Measurements from ENCODE around the gene CHMP2B. TPM values are rescaled to one million over a fixed set of nuclear protein-coding genes. Genes with fewer than 3 reads are reported as not detected.

CHMP2B gene
- total and polyA plus RNA-seq, 4 donors = 12.6 to 49.5 (median 15.5) TPM

GRCh38 chr3:87248831-87249230 lies 21.7 kb downstream of the CHMP2B start:
- Histone ChIP-seq H3K4me3 (ENCODE audit: low read depth in 1 of 3, low read length in 3 of 3) (no peak overlapping the region), H3K9me3 (ENCODE audit: control insufficient read depth in 4 of 4, low read length in 3 of 4) (no peaks in the 10 kb centered on the region), H3K4me1 (ENCODE audit: control insufficient read depth in 4 of 4, insufficient read depth in 4 of 4, low read length in 3 of 4) (no peaks in the 10 kb centered on the region), H3K9ac (ENCODE audit: low read depth in 1 of 2, low read length in 2 of 2) (no peak overlapping the region), H3K36me3 (ENCODE audit: control insufficient read depth in 4 of 4, insufficient read depth in 3 of 4, low read depth in 1 of 4, low read length in 3 of 4) (peaks cover 0 to 20% (median 14%) of the 10 kb centered on the region in 4 donors), H3K27ac (ENCODE audit: low read depth in 1 of 2, low read length in 2 of 2) (no peak overlapping the region), H3K27me3 (ENCODE audit: control insufficient read depth in 4 of 4, insufficient read depth in 4 of 4, low read length in 3 of 4) (no peaks in the 10 kb centered on the region)
- WGBS = 95% methylated on average over 1 of the region's 1 CpG
- TF ChIP-seq NR2F2 (IDR thresholded peaks at IDR 0.05) (no peak), RAD21 (IDR thresholded peaks at IDR 0.05) (no peak), JUND (IDR thresholded peaks at IDR 0.05) (no peak), FOXA2 (IDR thresholded peaks at IDR 0.05) (no peak), FOXA1 (IDR thresholded peaks at IDR 0.05) (no peak), SP1 (IDR thresholded peaks at IDR 0.05) (no peak), HNF4G (IDR thresholded peaks at IDR 0.05) (no peak), EGR1 (IDR thresholded peaks at IDR 0.05; ENCODE audit: low read depth in 2 of 2) (no peak), TAF1 (conservative IDR thresholded peaks at IDR 0.05) (no peak), YY1 (IDR thresholded peaks at IDR 0.05) (no peak)
- TF ChIP-seq, protein P1, sequence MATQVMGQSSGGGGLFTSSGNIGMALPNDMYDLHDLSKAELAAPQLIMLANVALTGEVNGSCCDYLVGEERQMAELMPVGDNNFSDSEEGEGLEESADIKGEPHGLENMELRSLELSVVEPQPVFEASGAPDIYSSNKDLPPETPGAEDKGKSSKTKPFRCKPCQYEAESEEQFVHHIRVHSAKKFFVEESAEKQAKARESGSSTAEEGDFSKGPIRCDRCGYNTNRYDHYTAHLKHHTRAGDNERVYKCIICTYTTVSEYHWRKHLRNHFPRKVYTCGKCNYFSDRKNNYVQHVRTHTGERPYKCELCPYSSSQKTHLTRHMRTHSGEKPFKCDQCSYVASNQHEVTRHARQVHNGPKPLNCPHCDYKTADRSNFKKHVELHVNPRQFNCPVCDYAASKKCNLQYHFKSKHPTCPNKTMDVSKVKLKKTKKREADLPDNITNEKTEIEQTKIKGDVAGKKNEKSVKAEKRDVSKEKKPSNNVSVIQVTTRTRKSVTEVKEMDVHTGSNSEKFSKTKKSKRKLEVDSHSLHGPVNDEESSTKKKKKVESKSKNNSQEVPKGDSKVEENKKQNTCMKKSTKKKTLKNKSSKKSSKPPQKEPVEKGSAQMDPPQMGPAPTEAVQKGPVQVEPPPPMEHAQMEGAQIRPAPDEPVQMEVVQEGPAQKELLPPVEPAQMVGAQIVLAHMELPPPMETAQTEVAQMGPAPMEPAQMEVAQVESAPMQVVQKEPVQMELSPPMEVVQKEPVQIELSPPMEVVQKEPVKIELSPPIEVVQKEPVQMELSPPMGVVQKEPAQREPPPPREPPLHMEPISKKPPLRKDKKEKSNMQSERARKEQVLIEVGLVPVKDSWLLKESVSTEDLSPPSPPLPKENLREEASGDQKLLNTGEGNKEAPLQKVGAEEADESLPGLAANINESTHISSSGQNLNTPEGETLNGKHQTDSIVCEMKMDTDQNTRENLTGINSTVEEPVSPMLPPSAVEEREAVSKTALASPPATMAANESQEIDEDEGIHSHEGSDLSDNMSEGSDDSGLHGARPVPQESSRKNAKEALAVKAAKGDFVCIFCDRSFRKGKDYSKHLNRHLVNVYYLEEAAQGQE (IDR thresholded peaks at IDR 0.05) = no peak
- TF ChIP-seq, protein P2, sequence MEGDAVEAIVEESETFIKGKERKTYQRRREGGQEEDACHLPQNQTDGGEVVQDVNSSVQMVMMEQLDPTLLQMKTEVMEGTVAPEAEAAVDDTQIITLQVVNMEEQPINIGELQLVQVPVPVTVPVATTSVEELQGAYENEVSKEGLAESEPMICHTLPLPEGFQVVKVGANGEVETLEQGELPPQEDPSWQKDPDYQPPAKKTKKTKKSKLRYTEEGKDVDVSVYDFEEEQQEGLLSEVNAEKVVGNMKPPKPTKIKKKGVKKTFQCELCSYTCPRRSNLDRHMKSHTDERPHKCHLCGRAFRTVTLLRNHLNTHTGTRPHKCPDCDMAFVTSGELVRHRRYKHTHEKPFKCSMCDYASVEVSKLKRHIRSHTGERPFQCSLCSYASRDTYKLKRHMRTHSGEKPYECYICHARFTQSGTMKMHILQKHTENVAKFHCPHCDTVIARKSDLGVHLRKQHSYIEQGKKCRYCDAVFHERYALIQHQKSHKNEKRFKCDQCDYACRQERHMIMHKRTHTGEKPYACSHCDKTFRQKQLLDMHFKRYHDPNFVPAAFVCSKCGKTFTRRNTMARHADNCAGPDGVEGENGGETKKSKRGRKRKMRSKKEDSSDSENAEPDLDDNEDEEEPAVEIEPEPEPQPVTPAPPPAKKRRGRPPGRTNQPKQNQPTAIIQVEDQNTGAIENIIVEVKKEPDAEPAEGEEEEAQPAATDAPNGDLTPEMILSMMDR (IDR thresholded peaks at IDR 0.05; ENCODE audit: low read depth, low read length, missing input control) = no peak
- TF ChIP-seq, protein P3, sequence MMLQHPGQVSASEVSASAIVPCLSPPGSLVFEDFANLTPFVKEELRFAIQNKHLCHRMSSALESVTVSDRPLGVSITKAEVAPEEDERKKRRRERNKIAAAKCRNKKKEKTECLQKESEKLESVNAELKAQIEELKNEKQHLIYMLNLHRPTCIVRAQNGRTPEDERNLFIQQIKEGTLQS (IDR thresholded peaks at IDR 0.05) = no peak
- DNase-seq (ENCODE audit: low spot score) = no peak

DNA sequence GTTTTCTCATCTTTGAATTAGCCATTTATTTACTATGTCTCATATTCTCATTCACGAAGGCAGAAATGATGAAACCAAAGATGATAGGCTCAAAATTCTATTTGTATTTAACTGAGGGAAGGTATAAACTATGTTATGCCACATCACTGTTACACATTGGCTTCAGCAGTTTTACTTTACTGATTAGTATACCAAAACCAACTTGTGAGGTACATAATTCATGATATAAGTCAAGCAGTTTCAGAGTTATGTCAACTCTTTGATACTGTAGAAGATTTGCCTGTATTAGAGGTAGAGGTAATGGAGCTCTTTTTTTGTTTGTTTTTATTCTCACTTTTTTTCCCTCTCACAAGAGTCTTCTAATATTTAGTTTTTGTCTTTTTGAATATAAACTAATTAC lies 22.9 kb downstream of the CHMP2B start:
- Histone ChIP-seq H3K9ac (ENCODE audit: low read depth in 1 of 2, low read length in 2 of 2) (no peak overlapping the region), H3K9me3 (ENCODE audit: control insufficient read depth in 4 of 4, low read length in 3 of 4) (no peaks in the 10 kb centered on the region), H3K4me1 (ENCODE audit: control insufficient read depth in 4 of 4, insufficient read depth in 4 of 4, low read length in 3 of 4) (no peaks in the 10 kb centered on the region), H3K36me3 (ENCODE audit: control insufficient read depth in 4 of 4, insufficient read depth in 3 of 4, low read depth in 1 of 4, low read length in 3 of 4) (peaks cover 0 to 26% (median 15%) of the 10 kb centered on the region in 4 donors), H3K27me3 (ENCODE audit: control insufficient read depth in 4 of 4, insufficient read depth in 4 of 4, low read length in 3 of 4) (no peaks in the 10 kb centered on the region), H3K4me3 (ENCODE audit: low read depth in 1 of 3, low read length in 3 of 3) (no peak overlapping the region), H3K27ac (ENCODE audit: low read depth in 1 of 2, low read length in 2 of 2) (no peak overlapping the region)
- TF ChIP-seq, protein P4, sequence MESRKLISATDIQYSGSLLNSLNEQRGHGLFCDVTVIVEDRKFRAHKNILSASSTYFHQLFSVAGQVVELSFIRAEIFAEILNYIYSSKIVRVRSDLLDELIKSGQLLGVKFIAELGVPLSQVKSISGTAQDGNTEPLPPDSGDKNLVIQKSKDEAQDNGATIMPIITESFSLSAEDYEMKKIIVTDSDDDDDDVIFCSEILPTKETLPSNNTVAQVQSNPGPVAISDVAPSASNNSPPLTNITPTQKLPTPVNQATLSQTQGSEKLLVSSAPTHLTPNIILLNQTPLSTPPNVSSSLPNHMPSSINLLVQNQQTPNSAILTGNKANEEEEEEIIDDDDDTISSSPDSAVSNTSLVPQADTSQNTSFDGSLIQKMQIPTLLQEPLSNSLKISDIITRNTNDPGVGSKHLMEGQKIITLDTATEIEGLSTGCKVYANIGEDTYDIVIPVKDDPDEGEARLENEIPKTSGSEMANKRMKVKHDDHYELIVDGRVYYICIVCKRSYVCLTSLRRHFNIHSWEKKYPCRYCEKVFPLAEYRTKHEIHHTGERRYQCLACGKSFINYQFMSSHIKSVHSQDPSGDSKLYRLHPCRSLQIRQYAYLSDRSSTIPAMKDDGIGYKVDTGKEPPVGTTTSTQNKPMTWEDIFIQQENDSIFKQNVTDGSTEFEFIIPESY (IDR thresholded peaks at IDR 0.05) = no peak
- no peak for TF ChIP-seq GABPA (IDR thresholded peaks at IDR 0.05 in 1 of 2, conservative IDR thresholded peaks at IDR 0.05 in 1 of 2)
- TF ChIP-seq FOXA2 (IDR thresholded peaks at IDR 0.05) = no peak
- TF ChIP-seq, protein P1 (IDR thresholded peaks at IDR 0.05) = no peak
- no peak for TF ChIP-seq EGR1 (IDR thresholded peaks at IDR 0.05; ENCODE audit: low read depth in 2 of 2)
- no peak for TF ChIP-seq RXRA (IDR thresholded peaks at IDR 0.05)
- TF ChIP-seq, protein P5, sequence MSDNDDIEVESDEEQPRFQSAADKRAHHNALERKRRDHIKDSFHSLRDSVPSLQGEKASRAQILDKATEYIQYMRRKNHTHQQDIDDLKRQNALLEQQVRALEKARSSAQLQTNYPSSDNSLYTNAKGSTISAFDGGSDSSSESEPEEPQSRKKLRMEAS (IDR thresholded peaks at IDR 0.05) = no peak
- no peak for TF ChIP-seq TAF1 (conservative IDR thresholded peaks at IDR 0.05)
- TF ChIP-seq RAD21 (IDR thresholded peaks at IDR 0.05) = no peak
- no peak for TF ChIP-seq JUND (IDR thresholded peaks at IDR 0.05)
- no peak for DNase-seq (ENCODE audit: low spot score)
- 96% methylated on average over 1 of the region's 1 CpG for WGBS

All from liver (tissue), 9 donors.